Gastrocnemius medialis (tissue), 4 donors: ENCODE results near the gene ZIC5. TPM values are rescaled to one million over a fixed set of nuclear protein-coding genes. Genes with fewer than 3 reads are reported as not detected.
A peak's percentile ranks its signal among the peaks of the same experiment; 100 is the strongest.

ENCODE experiments used
- ATAC-seq, 2 donors: fragments of 150-250 bp; one replicate each; pipeline ENCODE4 v1.9.1; 2016
- DNase-seq, 2 donors: peaks; one replicate each; pipeline ENCODE4 v3.0.0-alpha.2; 2019
- H3K27ac ChIP-seq, 4 donors: fragments of 200-600 bp; sonication (generic); 1 replicate in 1 of 4; 2 replicates in 3 of 4; pipeline ENCODE4 v1.5.1; 2016 to 2018; ENCODE audit warnings: mild to moderate bottlenecking in 2 of 4, moderate library complexity in 1 of 4
- H3K27me3 ChIP-seq, 3 donors: fragments of 200-600 bp; sonication (generic) in 2 of 3; 1 replicate in 1 of 3; 2 replicates in 2 of 3; pipeline versions ENCODE4 v1.5.1 to v1.6.0; 2016 to 2019; ENCODE audit warnings: mild to moderate bottlenecking in 1 of 3, moderate library complexity in 1 of 3
- H3K36me3 ChIP-seq, 2 donors: fragments of 200-600 bp; sonication (generic) in 1 of 2; one replicate each; pipeline ENCODE4 v1.5.1; 2017 to 2018
- H3K4me1 ChIP-seq, 2 donors: fragments of 200-600 bp; sonication (generic) in 1 of 2; one replicate each; pipeline ENCODE4 v1.5.1; 2016 to 2017; ENCODE audit warnings: mild to moderate bottlenecking in 2 of 2
- H3K4me3 ChIP-seq, 4 donors: fragments of 200-600 bp; sonication (generic) in 3 of 4; 1 replicate in 1 of 4; 2 replicates in 3 of 4; pipeline ENCODE4 v1.5.1; 2016 to 2019; ENCODE audit warnings: mild to moderate bottlenecking in 2 of 4
- H3K9me3 ChIP-seq, 3 donors: fragments of 200-600 bp; sonication (generic) in 2 of 3; 1 replicate in 1 of 3; 2 replicates in 2 of 3; pipeline ENCODE4 v1.5.1; 2016 to 2019
- POLR2A ChIP-seq, 2 donors: fragments of 450-650 bp; IDR thresholded peaks; one replicate each; pipeline ENCODE4 v1.6.1; 2017; ENCODE audit warnings: antibody characterized with exemption in 2 of 2, mild to moderate bottlenecking in 2 of 2, moderate library complexity in 2 of 2
- in situ Hi-C, 4 donors: fragments of 200-750 bp; cut with MboI; loops; one replicate each; pipeline versions ENCODE4 v1.15.0 to v1.8.0; 2017; ENCODE audit warnings: low sequenced_read_pairs in 4 of 4
- intact Hi-C: fragments of 100-400 bp; cut with DNase I; formaldehyde crosslinking; loops from one replicate; pipeline ENCODE4 v1.15.1; 2023; ENCODE audit warnings: low total_unique reads
- total RNA-seq, 4 donors: library from RNA; depleted of rRNA; stranded (reverse); fragments of >200 nt; gene quantifications; one replicate each; pipeline versions ENCODE4 v1.1.0 to v1.2.3, GENCODE V29; 2016
- TF ChIP-seq, protein P1 (sequence below), 5 experiments: fragments of 450-650 bp in 3 of 5; fragments of 200-600 bp in 2 of 5; sonication (generic) in 2 of 5; IDR thresholded peaks in 4 of 5; conservative IDR thresholded peaks in 1 of 5; 1 replicate in 4 of 5; 2 replicates in 1 of 5; pipeline ENCODE4 v1.5.1; 2016 to 2019; ENCODE audit warnings: antibody characterized with exemption in 5 of 5, mild to moderate bottlenecking in 3 of 5, moderate library complexity in 3 of 5

ZIC5 gene
- total RNA-seq, 4 donors from 2014 or later, result not detected

DNA sequence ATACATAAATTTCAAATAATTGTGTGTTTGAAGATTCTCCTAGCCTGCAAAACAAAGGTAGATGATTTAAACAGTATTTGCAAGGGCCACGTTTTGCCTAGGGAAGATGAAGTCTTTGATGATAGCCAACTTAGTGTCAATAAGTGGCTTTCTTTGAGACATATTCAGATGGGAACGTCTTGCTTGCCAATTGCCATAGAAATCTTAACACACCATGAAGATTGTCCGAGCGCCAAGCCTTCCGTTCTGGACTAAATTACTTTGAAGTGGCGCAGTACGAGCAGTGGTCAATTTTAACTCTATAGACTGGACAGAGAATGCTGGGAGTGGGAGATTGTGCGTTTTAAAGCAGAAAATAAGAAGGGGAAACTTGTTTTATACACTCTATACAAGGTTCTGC lies 9.9 kb downstream of the ZIC5 start:
- intact Hi-C loops (no loop called here), in situ Hi-C loops (no loop called here)
- H3K27me3 ChIP-seq, result peaks cover 96 to 99% (median 99%) of the 10 kb centered on the region in 3 donors
- no peak overlapping the region for H3K27ac ChIP-seq
- ATAC-seq, result no peak
- peaks cover 12 to 19% of the 10 kb centered on the region in 2 donors for H3K4me1 ChIP-seq
- TF ChIP-seq, protein P1, sequence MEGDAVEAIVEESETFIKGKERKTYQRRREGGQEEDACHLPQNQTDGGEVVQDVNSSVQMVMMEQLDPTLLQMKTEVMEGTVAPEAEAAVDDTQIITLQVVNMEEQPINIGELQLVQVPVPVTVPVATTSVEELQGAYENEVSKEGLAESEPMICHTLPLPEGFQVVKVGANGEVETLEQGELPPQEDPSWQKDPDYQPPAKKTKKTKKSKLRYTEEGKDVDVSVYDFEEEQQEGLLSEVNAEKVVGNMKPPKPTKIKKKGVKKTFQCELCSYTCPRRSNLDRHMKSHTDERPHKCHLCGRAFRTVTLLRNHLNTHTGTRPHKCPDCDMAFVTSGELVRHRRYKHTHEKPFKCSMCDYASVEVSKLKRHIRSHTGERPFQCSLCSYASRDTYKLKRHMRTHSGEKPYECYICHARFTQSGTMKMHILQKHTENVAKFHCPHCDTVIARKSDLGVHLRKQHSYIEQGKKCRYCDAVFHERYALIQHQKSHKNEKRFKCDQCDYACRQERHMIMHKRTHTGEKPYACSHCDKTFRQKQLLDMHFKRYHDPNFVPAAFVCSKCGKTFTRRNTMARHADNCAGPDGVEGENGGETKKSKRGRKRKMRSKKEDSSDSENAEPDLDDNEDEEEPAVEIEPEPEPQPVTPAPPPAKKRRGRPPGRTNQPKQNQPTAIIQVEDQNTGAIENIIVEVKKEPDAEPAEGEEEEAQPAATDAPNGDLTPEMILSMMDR (IDR thresholded peaks at IDR 0.05 in 4 of 5, conservative IDR thresholded peaks at IDR 0.05 in 1 of 5), result no peak
- no peak for TF ChIP-seq POLR2A (IDR thresholded peaks at IDR 0.05)
- no peaks in the 10 kb centered on the region for H3K36me3 ChIP-seq
- no peak overlapping the region for H3K4me3 ChIP-seq
- no peaks in the 10 kb centered on the region for H3K9me3 ChIP-seq
- DNase-seq, result no peak

DNA sequence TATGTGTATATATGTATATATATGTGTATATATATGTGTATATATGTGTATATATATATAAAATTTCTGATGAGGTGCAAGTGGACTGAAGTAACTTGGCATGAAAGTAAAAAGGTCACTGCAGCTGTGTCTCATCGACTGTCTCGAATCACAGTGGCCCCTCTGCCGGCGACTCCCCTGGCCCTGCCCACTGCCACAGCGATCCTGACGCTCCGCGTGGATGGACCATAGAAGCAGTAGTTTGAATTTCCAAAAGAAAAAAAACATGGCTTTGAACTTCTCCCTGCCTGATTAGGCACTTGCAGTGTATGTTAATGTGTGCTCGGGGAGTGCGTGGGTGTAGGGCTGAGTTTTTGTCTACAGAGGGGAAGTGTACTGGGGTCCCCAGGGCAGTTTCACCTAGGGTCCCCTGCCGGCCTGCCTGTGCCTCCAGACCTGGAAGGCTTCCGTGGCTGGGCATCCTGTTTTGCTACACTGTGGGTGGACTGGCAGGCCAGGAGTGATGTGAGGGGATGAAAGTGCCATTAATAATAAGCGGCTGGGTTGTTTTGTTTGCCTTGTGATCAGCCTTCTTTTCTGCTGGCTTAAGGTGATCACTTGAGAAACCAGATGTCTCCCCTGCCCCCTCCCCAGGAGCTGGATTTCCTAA lies 10.8 kb downstream of the ZIC5 start:
- intact Hi-C loops, result no loop called here
- H3K9me3 ChIP-seq, result no peaks in the 10 kb centered on the region
- no peaks in the 10 kb centered on the region for H3K36me3 ChIP-seq
- DNase-seq, result no peak
- H3K4me1 ChIP-seq, result peaks cover 21 to 27% of the 10 kb centered on the region in 2 donors
- in situ Hi-C loops, result no loop called here
- TF ChIP-seq, protein P1 (IDR thresholded peaks at IDR 0.05 in 4 of 5, conservative IDR thresholded peaks at IDR 0.05 in 1 of 5), result no peak
- TF ChIP-seq POLR2A (IDR thresholded peaks at IDR 0.05), result no peak
- peak overlapping the region in 1 of 4 donors; percentile 37 for H3K4me3 ChIP-seq
- H3K27ac ChIP-seq, result no peak overlapping the region
- no peak for ATAC-seq
- H3K27me3 ChIP-seq, result peaks cover 96 to 99% (median 99%) of the 10 kb centered on the region in 3 donors

DNA sequence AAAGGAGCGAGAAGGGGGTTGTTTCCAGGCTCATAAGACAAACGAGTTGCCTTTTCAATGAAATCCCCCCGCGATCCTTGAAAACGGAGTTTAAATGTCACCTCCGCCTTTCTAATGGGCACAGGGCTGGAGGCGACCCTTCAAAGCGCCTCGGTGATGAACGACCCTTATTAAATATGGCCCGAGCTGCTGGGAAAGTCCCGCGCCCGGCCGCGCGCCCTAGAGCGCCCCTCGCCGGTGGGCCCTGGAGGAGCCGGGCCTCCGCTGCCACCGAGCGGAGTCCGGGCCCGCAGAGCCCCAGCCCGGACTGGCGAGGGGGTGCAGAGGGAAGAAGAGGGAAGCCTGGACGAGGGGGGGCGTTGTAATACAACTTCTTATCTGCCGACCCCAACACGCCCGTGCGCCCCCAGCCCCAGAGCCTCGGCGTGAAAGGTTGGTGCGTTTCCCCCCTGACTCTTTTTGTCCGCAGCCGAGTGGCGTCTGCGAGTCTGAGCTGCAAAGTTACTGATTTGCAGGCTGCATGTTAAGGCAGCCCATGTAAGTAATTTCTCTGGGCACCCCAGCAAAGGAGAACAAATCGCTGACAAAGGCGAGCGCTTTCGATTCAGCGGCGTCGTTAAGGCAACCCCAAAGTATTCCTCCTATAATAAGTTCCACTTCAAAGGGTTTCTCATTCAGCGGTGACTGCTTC lies 11.9 kb downstream of the ZIC5 start:
- no peaks in the 10 kb centered on the region for H3K9me3 ChIP-seq
- no peak for TF ChIP-seq POLR2A (IDR thresholded peaks at IDR 0.05)
- TF ChIP-seq, protein P1 (IDR thresholded peaks at IDR 0.05 in 4 of 5, conservative IDR thresholded peaks at IDR 0.05 in 1 of 5), result no peak
- in situ Hi-C loops, result no loop called here
- intact Hi-C loops, result loop anchor here (5.0 kb wide), 1 partner anchor 38 kb away; no protein-coding TSS in a partner anchor
- H3K4me1 ChIP-seq, result peaks cover 24 to 27% of the 10 kb centered on the region in 2 donors
- H3K27me3 ChIP-seq, result peaks cover 98 to 100% (median 100%) of the 10 kb centered on the region in 3 donors
- H3K27ac ChIP-seq, result no peak overlapping the region
- ATAC-seq (no peak), DNase-seq (no peak)
- H3K4me3 ChIP-seq, result peak overlapping the region in 1 of 4 donors; percentile 37
- H3K36me3 ChIP-seq, result no peaks in the 10 kb centered on the region

DNA sequence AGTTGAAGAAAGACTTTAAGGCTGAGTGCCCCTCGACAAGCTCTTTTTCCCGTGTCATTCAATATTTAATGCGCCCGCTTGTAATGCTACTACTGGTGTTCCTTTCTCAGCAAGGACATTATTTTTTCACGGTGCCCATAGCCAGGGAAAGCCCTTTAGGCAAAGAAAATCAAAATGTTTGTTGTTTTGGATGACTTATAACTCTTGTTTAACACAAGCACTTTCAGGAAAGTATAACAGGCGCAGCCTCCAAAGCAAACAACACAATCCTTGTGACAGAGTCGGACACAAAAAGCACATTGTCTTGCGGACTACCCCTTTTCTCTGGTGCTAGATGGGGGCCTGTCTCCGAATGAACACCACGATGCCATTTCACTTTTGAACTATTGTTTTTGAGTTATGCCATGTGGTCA lies 12.4 kb downstream of the ZIC5 start:
- in situ Hi-C loops, result no loop called here
- H3K27me3 ChIP-seq, result peaks cover 98 to 99% (median 98%) of the 10 kb centered on the region in 3 donors

More for the DNA sequence above, 12.4 kb downstream of the ZIC5 start:
- Histone ChIP-seq H3K4me3 (peak overlapping the region in 1 of 4 donors; percentile 37), H3K36me3 (no peaks in the 10 kb centered on the region), H3K9me3 (no peaks in the 10 kb centered on the region), H3K27ac (no peak overlapping the region), H3K4me1 (peaks cover 24 to 27% of the 10 kb centered on the region in 2 donors)
- no peak for TF ChIP-seq POLR2A (IDR thresholded peaks at IDR 0.05)
- TF ChIP-seq, protein P1 (IDR thresholded peaks at IDR 0.05 in 4 of 5, conservative IDR thresholded peaks at IDR 0.05 in 1 of 5), result no peak
- ATAC-seq (no peak), DNase-seq (no peak)
- intact Hi-C loops, result loop anchor here (5.0 kb wide), 1 partner anchor 38 kb away; no protein-coding TSS in a partner anchor
